Body of pancreas (tissue), 4 donors: Measurements from ENCODE around the gene RANBP1.

ENCODE experiments used
- POLR2A ChIP-seq, 3 donors: fragments of 450-650 bp; IDR thresholded peaks; one replicate each; pipeline ENCODE4 v1.6.1; 2016; ENCODE audit warnings: antibody characterized with exemption in 3 of 3, mild to moderate bottlenecking in 2 of 3
- TF ChIP-seq, protein P1 (sequence below), 7 experiments: fragments of 450-650 bp in 4 of 7; fragments of 200-600 bp in 3 of 7; sonication (generic) in 3 of 7; IDR thresholded peaks; one replicate each; pipeline ENCODE4 v1.5.1; 2016 to 2019; ENCODE audit warnings: antibody characterized with exemption in 7 of 7

GRCh38 chr22:20093418-20094196, 22.3 kb upstream of the RANBP1 start:
- TF ChIP-seq, protein P1, sequence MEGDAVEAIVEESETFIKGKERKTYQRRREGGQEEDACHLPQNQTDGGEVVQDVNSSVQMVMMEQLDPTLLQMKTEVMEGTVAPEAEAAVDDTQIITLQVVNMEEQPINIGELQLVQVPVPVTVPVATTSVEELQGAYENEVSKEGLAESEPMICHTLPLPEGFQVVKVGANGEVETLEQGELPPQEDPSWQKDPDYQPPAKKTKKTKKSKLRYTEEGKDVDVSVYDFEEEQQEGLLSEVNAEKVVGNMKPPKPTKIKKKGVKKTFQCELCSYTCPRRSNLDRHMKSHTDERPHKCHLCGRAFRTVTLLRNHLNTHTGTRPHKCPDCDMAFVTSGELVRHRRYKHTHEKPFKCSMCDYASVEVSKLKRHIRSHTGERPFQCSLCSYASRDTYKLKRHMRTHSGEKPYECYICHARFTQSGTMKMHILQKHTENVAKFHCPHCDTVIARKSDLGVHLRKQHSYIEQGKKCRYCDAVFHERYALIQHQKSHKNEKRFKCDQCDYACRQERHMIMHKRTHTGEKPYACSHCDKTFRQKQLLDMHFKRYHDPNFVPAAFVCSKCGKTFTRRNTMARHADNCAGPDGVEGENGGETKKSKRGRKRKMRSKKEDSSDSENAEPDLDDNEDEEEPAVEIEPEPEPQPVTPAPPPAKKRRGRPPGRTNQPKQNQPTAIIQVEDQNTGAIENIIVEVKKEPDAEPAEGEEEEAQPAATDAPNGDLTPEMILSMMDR (IDR thresholded peaks at IDR 0.05) = no peak
- no peak for TF ChIP-seq POLR2A (IDR thresholded peaks at IDR 0.05)
